Activated CD4-positive, CD25-positive, alpha-beta regulatory T cell treated with anti-CD3 and anti-CD28 coated beads, Interleukin-2, amount 50 U/mL, for 72 hours (primary cell): ENCODE measurements around the gene PPP1R14B.

ENCODE experiments used
- DNase-seq: peaks from one replicate; pipeline ENCODE4 v3.0.0; 2021

Gene PPP1R14B

DNA sequence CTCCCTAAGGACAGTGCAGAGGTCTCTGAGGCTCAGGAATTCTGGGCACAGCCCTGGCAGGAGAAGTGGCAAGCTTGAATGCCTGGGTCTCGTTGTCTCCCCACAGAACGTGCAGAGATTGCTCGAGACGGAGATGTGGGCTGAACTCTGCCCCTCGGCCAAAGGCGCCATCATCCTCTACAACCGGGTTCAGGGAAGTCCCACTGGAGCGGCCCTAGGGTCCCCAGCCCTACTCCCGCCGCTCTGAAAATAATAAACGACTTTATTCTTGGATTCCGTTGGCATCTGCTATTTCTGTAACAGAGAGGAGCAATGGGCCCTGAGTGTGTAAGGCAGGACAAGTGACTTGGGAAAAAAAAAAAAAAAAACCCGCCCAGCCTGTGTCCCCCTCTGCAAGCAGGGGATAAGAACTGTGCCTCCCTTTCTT is 17.0 kb downstream of the PPP1R14B start:
- no peak for DNase-seq

DNA sequence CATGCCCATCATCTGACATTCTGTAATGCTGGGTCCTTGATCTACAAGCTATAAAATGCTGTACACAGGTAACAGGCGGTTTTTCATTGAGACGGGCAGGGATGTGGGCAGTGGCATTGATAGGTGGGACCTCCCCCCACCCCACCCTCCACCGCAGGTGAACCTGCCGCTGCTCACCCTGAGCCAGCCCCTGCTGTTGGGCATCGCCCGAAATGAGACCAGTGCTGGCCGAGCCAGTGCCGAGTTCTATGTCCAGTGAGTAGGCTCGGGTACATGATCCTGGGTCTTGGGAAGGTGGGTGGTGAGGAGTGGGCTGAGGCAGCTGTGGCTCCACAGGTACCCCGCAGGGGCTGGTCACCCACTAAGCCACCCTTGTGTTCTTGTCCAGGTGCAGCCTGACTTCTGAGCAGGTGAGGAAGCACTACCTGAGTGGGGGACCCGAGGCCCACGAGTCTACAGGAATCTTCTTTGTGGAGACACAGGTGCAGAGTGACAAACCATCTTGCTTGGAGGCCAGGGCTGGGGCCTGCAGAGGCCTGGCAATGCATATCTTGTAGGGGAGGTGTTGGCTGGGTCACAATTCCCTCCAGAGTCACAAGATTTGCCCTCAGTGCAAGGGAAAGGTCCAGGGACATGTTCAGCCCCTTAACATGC is 17.5 kb downstream of the PPP1R14B start:
- no peak for DNase-seq

DNA sequence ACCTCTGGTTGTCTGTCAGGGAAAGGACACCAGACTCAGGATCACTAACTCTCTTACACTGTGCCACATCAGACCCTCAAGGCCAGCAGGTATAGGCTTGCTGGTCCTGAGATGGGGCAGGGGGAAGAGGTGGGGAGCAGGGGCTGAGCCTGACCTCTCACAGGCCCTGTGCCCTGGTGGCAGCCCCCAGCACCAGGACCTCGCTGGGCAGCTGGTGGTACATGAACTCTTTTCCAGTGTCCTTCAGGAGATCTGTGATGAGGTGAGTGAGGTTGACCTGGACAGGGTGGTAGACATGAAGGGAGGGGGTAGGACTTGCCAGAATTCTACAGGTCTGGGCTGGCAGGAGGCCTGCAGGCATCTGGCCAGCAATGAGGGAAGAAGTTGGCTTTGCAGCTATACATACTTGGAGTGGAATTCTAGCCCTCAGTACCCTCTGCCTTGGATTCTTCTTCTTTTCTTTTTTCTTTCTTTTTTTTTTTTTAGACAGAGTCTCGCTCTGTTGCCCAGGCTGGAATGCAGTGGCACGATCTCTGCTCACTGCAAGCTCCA is 19.3 kb downstream of the PPP1R14B start:
- DNase-seq: no peak

DNA sequence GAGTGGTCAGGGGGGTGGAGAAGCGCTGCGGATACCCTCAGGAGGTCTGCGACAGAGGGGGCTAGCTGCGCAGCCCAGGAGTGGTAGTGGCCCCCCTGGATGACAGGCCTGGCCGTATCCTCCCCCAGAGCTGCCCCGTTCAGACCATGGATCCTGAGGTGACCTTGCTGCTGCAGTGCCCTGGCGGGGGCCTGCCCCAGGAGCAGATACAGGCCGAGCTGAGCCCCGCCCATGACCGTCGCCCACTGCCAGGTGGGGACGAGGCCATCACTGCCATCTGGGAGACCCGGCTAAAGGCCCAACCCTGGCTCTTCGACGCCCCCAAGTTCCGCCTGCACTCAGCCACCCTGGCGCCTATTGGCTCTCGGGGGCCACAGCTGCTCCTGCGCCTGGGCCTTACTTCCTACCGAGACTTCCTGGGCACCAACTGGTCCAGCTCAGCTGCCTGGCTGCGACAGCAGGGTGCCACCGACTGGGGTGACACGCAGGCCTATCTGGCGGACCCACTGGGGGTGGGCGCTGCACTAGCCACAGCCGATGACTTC is 20.2 kb downstream of the PPP1R14B start:
- peak; percentile 52 for DNase-seq

DNA sequence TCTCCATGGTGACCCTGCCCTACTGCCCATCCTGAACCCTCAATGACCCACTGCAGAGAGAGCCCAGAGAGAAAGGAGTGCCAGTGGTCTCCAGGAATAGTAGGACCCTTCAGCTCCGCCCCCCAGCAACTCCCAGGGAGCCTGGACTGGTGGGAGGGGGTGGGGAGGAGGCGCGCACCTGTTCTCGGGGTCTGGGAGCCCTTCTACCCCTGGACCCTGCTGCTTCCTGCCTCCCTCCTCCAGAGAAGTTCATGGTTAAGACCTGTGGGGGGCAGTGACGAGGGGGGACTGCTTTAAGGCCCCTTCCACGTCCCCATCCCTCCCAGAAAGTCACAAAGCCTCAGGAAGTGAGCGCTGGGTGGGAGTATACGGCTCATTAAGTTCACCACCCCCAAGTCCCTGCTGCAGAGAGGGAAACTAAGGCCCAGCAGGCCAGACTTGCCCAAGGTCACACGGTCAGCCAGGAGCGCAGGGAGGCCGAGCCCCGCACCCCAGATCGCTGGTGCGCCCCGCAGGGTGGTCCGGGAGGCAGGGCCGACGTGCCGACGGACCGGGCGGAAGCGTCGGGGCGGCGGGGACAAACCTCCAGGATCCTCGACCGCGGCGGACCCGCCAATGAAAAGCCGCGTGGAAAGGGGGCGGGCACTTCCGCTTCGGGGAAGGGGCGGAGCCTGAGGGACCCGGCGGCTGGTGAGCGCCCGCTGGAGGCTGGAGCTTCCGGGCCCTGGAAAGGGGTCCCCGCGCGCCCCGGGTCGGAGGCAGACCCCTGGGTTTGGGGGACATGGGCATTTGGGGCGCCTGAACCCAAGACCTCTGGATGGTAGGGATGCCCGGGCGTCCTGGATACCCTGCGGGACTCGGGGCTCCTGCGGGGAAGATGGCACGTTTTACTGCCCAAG is 20.9 kb downstream of the PPP1R14B start, which contains the start of the genes NUDT22 and TRPT1:
TSS of gene NUDT22 (plus strand) at position 667 of the 899 bp plus-strand sequence. CDS start 379 bp downstream, outside the sequence.
TSS of gene TRPT1 (minus strand) at position 579 of the 899 bp plus-strand sequence. CDS start at position 253, 326 bp downstream.
- DNase-seq: peak; percentile 94

DNA sequence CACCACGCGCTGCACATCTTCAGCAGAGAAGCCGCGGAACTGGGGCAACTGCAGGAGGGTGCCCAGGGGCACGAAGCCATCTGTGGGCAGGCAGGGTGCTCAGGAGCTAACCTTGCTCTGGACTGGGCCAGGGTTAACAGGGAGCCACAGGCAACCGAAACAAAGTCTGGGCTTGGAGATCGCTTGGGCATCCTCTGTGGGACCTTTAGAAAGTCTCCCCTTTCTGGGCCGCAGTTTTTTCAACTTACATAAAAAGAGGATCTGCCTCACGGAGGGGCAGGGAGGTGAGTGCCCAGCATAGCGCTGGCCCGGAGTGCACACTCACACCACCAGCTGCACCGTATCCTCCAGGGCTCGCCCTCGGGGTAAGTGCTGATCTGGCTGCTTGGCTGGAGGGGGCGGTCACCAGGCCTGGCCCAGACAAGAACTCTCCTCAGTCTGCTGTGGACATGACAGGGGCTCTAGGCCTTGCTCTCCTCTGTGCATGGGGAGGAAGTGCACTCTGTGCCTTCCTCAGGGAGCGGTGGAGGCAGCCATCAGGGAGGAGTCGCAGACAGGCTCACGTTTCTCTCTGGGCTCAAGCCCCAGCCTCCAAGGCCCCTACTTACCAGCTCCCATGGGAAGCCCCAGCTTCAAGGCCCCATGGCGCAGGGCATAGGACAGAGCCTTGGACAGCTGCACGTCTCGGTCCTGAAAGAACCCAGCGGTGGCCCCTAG is 21.7 kb downstream of the PPP1R14B start:
- no peak for DNase-seq

DNA sequence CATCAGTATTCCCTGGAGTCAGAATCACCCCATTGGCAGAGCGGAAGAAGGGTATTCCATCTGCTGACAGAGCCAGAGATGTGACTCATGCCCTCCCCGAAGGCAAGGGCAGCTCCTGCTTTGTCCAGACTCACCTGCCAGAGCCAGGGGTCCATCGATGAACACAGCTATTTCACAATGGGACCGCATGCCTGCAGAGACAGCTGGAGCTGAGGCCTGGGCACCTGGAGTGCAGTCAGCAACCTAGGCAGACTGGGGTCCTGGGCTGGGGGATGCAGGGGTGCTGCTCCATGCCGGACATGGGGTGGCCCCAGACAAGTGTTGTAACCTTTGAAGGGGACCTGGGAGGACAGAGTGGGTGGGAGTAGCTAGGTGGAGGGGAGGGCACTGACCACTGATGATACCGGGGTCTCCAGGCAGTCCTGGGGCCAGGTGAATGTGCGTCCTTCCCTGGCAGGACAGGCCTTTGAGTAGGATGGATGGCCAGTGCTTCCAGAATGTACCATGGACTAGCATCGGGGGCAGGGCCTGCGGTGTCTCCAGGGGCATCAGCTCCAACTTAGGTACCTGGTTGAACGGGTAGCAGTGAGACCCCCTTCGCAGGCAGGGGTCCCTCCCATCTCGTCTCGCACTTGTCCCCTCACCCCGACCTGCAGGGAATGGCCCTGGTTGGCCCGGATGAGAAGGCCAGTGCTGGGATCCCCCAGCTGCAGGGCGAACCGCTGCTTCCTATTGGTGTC is 22.4 kb downstream of the PPP1R14B start:
- DNase-seq: no peak

DNA sequence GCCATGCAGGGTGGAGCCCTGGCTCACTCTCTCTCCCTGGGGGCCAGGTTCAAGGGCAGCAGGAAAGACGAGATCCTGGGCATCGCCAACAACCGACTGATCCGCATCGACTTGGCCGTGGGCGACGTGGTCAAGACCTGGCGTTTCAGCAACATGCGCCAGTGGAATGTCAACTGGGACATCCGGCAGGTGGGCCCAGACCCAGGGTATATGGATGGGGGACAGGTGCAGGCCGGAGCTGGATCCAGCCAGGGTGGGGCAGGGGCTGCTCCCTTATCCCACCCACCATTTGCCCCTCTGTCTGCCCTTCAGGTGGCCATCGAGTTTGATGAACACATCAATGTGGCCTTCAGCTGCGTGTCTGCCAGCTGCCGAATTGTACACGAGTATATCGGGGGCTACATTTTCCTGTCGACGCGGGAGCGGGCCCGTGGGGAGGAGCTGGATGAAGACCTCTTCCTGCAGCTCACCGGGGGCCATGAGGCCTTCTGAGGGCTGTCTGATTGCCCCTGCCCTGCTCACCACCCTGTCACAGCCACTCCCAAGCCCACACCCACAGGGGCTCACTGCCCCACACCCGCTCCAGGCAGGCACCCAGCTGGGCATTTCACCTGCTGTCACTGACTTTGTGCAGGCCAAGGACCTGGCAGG is 23.6 kb downstream of the PPP1R14B start:
- DNase-seq: no peak

DNA sequence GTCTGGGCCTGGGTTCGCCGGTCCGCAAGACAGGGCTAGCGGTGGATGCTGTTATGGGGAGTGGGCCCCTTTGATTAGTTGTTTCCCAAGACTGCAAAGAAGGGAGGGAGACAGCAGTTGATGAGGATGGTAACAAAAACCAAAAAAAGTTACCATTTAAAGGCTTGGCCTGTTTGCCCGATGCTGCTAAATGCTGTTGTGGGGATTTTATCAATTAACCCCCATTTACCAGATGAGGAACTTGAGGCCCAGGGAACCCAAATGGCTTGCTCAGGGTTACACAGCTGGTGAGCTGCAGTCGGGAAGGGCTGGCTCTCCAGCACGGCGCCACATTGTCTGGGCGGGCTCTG is 24.1 kb downstream of the PPP1R14B start:
- no peak for DNase-seq

DNA sequence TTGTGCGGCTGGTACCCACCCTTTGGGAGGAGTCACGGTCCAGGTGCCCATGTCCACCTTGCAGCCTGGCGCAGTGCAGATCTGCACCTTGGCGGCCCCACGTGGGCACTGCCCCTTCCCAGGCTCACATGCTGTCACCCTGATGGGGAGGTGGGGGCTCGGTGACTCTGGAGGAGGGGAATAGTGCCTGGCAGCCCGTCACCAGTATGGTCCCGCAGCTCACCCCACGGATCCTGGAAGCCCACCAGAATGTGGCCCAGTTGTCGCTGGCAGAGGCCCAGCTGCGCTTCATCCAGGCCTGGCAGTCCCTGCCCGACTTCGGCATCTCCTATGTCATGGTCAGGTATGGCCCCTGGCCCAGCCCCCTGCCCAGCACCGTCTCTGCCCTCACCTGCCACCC is 25.9 kb downstream of the PPP1R14B start:
- DNase-seq: no peak

DNA sequence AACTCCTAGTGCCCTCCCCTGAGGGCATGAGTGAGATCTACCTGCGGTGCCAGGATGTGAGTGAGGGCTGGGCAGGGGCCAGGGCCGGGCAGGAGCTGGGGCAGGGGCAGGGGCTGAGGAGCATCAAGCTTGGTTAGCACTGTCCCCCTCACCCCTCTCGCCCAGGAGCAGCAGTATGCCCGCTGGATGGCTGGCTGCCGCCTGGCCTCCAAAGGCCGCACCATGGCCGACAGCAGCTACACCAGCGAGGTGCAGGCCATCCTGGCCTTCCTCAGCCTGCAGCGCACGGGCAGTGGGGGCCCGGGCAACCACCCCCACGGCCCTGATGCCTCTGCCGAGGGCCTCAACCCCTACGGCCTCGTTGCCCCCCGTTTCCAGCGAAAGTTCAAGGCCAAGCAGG is 26.5 kb downstream of the PPP1R14B start:
- DNase-seq: no peak

DNA sequence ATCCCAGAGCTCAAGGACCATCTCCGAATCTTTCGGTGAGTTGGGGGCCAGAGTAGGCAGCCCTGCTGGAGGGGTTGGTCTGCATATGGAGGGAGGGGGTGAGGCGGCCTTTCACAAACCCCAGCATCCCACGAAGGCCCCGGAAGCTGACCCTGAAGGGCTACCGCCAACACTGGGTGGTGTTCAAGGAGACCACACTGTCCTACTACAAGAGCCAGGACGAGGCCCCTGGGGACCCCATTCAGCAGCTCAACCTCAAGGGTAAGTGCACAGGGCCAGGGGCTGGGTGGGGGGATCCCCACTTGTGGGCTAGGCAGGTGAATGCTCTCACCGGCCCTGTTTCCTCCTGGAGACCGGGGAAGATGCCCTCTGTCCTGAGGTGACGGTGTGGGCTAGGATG is 27.0 kb downstream of the PPP1R14B start:
- no peak for DNase-seq

DNA sequence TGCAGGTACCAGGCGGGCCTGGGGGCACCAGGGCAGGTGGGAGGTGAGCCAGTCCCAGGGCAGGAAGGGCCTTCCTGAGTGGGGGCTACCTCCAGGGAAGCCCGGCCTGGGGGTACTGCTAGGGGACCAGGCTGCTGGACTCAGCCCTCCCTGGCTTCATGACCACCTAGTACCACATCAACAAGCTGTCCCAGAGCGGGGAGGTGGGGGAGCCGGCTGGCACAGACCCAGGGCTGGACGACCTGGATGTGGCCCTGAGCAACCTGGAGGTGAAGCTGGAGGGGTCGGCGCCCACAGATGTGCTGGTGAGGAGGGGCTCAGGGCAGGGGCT is 27.4 kb downstream of the PPP1R14B start:
- DNase-seq: no peak

DNA sequence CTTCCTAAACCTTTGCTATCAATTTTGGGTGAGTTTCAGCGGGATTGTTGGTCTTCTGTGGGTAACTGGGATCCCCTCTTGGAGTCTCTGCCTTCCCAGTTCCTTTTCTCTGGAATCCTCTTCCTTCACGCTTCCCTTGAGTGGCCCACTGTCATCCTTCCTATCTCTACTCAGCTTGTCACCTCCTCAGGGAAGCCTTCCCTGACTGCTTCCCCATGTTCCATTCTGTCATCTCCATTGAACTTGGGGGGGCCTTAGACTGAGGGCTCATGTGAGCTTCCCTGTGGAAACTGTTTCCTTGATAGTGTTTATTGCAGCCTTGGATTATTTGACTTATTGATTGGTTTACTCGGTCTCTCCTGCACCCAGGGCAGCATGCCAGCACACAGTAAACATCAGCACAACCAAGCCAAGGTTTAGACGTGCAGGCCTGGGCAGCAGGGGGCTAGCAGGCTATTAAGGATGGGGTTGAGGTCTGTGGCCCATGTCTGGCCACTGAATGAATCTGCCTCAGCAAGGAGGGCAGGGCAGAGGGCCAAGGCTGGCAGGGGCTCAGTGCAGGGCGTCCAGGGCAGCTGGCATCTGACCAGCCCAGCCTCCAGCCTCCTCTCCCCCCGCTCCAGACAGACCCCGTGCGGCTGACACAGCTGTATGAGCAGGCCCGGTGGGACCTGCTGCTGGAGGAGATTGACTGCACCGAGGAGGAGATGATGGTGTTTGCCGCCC is 28.0 kb downstream of the PPP1R14B start:
- no peak for DNase-seq

DNA sequence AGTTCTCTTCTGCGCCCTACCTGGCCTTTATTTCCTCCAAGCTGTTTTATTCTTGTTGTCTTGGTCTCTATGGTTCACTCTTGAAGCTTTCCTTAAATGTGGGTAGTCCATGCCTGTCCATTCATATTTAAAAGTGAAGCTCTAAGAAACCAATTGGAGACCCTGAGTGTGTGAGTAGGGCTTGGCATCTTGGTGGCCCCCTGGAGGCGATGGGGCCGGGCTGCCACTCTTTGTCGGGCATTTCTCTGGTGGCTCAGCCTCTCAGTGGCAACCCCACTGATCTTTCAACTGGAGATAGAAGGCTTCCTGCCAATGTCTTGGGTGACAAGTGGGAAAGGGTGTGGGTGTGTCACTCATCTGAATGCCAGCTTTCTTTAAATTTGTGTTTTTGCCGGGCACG is 29.9 kb downstream of the PPP1R14B start:
- no peak for DNase-seq

DNA sequence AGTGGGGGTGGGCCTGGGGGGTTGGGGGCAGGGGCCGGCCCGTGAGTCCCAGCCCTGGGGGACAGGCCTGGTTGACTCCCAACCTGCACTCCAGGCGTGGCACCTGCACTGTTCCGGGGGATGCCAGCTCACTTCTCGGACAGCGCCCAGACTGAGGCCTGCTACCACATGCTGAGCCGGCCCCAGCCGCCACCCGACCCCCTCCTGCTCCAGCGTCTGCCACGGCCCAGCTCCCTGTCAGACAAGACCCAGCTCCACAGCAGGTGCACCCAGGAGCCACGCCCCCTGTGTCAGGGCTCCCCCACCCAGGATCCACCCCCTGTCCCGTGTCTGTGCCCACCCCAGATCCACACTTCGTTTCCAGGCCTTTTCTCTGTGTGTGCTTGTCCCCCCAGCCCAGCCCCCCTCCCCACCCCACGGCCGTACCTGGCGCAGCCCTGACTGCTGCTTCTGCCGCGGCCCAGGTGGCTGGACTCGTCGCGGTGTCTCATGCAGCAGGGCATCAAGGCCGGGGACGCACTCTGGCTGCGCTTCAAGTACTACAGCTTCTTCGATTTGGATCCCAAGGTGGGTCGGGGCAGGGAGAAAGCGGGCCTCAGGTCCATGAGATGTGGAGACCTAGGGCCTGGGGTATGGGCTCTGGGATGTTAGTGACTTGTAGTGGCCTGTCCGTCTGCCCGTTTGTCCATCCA is 35.4 kb downstream of the PPP1R14B start:
- DNase-seq: no peak

DNA sequence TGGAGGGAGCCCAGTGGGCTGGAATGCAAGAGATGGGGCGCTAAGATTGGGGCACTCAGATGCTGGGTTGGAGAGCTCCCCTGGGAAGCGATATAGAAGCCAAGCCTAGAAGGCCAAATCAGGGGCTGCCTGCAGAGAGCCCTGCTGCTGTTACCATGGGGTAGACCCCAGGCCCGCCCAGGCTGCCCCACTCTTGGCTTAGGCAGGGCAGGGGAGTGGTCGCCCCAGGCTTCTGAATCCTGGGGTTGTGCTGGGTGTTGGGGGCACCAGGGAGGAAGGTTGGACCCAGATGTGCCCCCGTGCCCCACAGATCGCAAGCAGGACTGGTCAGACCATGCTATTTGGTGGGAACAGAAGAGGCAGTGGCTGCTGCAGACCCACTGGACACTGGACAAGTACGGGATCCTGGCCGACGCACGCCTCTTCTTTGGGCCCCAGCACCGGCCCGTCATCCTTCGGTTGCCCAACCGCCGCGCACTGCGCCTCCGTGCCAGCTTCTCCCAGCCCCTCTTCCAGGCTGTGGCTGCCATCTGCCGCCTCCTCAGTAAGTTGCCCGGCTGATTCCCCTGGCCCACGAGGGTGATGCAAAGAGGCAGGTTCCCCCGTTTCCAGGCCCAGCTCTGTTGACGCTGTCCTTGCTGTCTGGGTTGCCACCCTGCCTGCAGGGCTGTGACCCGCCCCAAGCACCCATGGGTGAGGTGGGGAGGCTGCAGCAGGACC is 36.3 kb downstream of the PPP1R14B start:
- DNase-seq: no peak

DNA sequence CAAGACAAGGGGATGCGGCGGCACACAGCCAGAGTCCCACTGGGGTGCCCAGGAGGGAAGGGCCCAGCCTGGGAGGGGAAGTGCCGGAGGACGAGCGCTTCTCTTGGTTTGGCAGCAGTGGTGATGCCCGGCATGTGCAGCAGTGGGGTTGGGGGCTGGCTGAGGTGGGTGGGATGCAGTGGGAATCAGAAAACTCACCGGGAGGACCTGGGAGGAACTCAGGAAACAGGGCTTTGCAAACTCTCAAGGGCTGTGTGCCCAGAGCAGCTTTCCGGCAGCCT is 37.2 kb downstream of the PPP1R14B start:
- no peak for DNase-seq

DNA sequence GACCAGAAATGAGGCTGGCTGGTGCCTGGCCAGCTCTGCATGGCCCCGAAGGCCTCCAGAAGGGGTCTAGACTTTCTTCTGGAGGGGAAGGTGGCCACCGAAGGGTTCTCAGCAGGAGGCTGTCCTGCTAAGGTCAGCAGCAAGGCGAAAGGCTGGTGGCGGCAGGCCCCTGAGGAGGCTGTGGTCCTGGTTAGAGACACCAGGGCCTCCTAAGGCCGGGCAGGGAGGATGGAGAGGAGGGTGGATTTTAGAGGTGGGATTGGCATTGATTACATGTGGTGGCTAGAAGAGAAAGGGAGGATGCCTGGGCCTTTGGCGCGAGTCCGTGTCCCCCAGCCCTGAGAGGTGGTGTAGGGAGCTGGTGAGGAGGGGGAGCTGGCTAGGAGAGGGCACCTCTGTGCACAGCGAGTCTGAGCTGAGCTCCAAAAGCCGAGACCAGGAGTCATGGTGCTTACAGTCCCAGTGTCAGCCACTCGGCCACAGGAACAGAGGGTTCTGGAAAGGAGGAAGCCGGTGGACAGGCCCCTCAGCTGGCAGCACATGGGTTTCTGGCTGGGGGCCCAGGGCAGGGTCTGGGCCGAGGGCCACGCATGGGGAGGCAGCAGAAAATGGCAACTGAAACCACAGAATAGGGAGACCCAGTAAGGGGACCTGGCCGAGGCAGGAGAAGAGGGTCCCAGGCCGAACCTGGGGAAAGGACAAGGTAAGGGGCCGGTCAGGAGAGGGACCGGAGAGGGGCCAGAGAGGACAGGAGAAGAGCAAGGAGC is 37.8 kb downstream of the PPP1R14B start:
- DNase-seq: no peak
